Thoracic aorta (tissue), 2 donors: ENCODE results near the gene ENTPD2. TPM values are rescaled to one million over a fixed set of nuclear protein-coding genes. Genes with fewer than 3 reads are reported as not detected.

Source experiments
- ATAC-seq: fragments of 150-250 bp; one replicate; pipeline ENCODE4 v1.8.0; 2017; ENCODE audit warnings: low read depth; ENCODE audit not compliant: insufficient number of reproducible peaks, low FRiP score
- DNase-seq: peaks from one replicate; pipeline ENCODE4 v3.0.0-alpha.2; 2020; ENCODE audit warnings: low spot score
- H3K27ac ChIP-seq, 2 donors: fragments of 200-600 bp; sonication (generic); 1 replicate in 1 of 2; 2 replicates in 1 of 2; pipeline ENCODE4 v1.5.1; 2016; ENCODE audit warnings: mild to moderate bottlenecking in 2 of 2, moderate library complexity in 2 of 2
- H3K27me3 ChIP-seq: fragments of 200-600 bp; sonication (generic); replicated peaks from 2 replicates; pipeline ENCODE4 v1.6.0; 2016; ENCODE audit warnings: mild to moderate bottlenecking; ENCODE audit not compliant: insufficient read depth
- H3K36me3 ChIP-seq: fragments of 200-600 bp; sonication (generic); one replicate; pipeline ENCODE4 v1.5.1; 2016
- H3K4me1 ChIP-seq, 2 donors: fragments of 200-600 bp; sonication (generic); 1 replicate in 1 of 2; 2 replicates in 1 of 2; pipeline versions ENCODE4 v1.5.1 to v1.6.0; 2016; ENCODE audit warnings: low read depth in 2 of 2, mild to moderate bottlenecking in 1 of 2; ENCODE audit not compliant: control insufficient read depth in 1 of 2
- H3K4me3 ChIP-seq: fragments of 200-600 bp; sonication (generic); 2 replicates; pipeline ENCODE4 v1.5.1; 2016; ENCODE audit warnings: mild to moderate bottlenecking
- H3K9me3 ChIP-seq: fragments of 200-600 bp; sonication (generic); 2 replicates; pipeline ENCODE4 v1.5.1; 2016
- total RNA-seq, 2 donors: library from RNA; depleted of rRNA; stranded (reverse); fragments of >200 nt; gene quantifications; one replicate each; pipeline versions ENCODE4 v1.1.0 to v1.2.3, GENCODE V29; 2016
- TF ChIP-seq, protein P1 (sequence below): fragments of 200-600 bp; sonication (generic); IDR thresholded peaks from one replicate; pipeline ENCODE4 v1.5.1; 2019; ENCODE audit warnings: antibody characterized with exemption

Gene ENTPD2
- total RNA-seq, 2 donors from 2014 or later, result 0.92 to 0.95 TPM

DNA sequence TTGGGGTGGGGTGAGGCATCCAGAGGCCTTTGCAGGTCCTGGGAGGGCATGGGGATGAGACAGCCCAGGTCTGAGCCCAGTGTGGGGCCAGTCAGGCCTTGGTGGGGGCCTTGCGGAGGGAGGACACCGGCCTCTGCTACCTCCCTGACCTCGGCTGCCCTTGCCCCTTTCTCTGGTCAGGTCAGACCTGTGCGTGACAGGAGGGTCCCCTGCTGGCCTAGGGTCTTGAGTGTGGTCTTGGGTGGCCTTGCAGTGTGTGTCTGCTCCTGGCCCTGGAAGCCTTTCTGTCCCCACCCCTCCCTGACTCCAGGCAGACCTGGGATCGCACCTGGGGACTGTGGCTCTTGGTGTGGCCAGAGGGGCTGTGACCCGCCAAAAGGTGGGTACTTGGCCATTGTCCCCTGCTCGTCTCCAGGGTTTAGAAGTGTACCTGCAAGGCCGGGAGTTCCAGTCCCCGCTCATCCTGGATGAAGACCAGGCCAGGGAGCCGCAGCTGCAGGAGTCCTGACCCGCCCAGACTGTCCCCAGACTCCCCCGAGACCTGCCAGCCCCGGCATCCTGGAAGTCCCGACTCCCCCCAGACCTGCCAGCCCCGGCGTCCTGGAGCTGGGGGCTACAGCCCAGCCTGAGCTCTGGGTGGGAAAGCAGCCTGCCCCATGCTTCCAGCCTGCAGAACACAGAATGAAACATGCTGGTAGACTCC is 28.5 kb upstream of the ENTPD2 start:
- no peak overlapping the region for H3K4me3 ChIP-seq
- TF ChIP-seq, protein P1, sequence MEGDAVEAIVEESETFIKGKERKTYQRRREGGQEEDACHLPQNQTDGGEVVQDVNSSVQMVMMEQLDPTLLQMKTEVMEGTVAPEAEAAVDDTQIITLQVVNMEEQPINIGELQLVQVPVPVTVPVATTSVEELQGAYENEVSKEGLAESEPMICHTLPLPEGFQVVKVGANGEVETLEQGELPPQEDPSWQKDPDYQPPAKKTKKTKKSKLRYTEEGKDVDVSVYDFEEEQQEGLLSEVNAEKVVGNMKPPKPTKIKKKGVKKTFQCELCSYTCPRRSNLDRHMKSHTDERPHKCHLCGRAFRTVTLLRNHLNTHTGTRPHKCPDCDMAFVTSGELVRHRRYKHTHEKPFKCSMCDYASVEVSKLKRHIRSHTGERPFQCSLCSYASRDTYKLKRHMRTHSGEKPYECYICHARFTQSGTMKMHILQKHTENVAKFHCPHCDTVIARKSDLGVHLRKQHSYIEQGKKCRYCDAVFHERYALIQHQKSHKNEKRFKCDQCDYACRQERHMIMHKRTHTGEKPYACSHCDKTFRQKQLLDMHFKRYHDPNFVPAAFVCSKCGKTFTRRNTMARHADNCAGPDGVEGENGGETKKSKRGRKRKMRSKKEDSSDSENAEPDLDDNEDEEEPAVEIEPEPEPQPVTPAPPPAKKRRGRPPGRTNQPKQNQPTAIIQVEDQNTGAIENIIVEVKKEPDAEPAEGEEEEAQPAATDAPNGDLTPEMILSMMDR, result no peak
- H3K27ac ChIP-seq, result no peak overlapping the region
- ATAC-seq, result no peak
- H3K9me3 ChIP-seq, result no peaks in the 10 kb centered on the region
- H3K4me1 ChIP-seq, result peaks cover 16 to 41% of the 10 kb centered on the region in 2 donors
- peaks cover 10% of the 10 kb centered on the region for H3K36me3 ChIP-seq
- DNase-seq, result no peak
- H3K27me3 ChIP-seq, result no peaks in the 10 kb centered on the region

DNA sequence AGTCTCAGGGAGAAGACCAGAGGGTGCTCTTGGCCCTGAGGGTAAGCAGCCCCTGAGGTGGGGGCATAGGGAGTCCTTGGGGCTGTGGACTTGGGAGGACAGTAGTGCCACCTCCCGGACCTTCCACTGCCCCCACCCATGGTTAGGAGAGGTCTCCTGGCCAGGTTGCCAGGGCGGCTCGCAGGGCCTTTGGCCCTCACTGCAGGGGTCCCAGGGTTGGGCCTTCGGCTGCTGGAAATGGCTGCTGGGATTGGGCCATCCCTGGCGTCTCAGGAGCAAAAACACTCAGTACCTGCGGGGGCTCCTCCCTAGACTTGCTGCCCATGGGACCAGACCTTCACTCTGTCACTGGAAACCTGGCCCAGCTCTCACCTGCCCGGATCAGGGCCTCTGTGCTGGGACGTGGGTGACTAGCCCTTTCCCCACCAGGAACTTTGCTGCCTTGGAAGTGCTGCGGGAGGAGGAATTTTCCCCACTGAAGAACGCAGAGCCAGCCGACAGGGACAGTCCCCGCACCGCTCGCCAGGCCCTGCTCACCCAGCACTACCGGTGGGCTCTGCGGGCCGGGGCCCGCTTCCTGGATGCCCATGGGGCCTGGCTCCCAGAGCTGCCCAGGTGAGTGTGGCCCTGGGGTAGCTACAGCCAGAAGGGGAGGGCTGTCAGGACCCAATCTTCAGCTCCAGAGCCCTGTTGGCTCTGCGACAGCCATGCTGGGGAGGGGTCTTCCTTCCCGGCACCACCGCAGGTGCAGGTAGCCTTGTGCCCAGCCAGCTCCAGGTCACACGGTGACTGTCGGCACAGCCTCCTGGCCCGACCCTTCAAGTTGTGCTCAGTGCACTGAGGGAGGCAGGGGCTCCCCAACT is 26.6 kb upstream of the ENTPD2 start:
- no peak for DNase-seq
- no peak overlapping the region for H3K27ac ChIP-seq
- no peaks in the 10 kb centered on the region for H3K9me3 ChIP-seq
- H3K27me3 ChIP-seq, result no peaks in the 10 kb centered on the region
- H3K4me3 ChIP-seq, result no peak overlapping the region
- TF ChIP-seq, protein P1, result no peak
- H3K36me3 ChIP-seq, result peaks cover 10% of the 10 kb centered on the region
- no peak for ATAC-seq
- H3K4me1 ChIP-seq, result peaks cover 13 to 34% of the 10 kb centered on the region in 2 donors

DNA sequence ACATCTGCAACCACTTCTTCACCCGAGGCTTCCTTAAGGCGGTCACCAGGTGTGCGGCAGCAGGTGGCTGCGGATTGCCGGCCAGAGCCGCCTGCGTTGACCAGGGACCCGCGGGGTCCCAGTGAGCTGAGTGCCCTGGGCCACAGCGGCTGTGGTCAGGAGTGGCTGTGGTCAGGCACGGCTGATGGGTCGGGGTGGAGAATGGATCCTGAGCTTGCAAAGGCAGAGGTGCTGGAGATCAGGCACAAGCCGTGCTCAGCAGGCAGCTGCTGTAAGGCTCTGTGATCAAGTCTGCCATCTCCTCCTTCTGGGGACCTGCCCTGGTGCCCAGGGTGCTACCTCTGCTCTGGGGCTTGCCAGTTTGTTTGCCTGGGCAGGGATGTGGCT is 25.5 kb upstream of the ENTPD2 start:
- no peaks in the 10 kb centered on the region for H3K27me3 ChIP-seq

GRCh38 chr9:137078701-137079400 is 25.0 kb upstream of the ENTPD2 start:
- Histone ChIP-seq H3K4me1 (peaks cover 11 to 30% of the 10 kb centered on the region in 2 donors), H3K9me3 (no peaks in the 10 kb centered on the region), H3K36me3 (peaks cover 10% of the 10 kb centered on the region), H3K27me3 (no peaks in the 10 kb centered on the region), H3K27ac (no peak overlapping the region), H3K4me3 (peak overlapping the region; percentile 80)
- no peak for DNase-seq
- no peak for ATAC-seq
- TF ChIP-seq, protein P1, result no peak

More for the DNA sequence above, 25.5 kb upstream of the ENTPD2 start:
- Histone ChIP-seq H3K4me3 (no peak overlapping the region), H3K27ac (no peak overlapping the region), H3K4me1 (peaks cover 11 to 30% of the 10 kb centered on the region in 2 donors), H3K9me3 (no peaks in the 10 kb centered on the region), H3K36me3 (peaks cover 10% of the 10 kb centered on the region)
- no peak for ATAC-seq
- TF ChIP-seq, protein P1, result no peak
- no peak for DNase-seq
